GM21529 (cell line): ENCODE data around the gene MGAT5.

Experiments used
- ATAC-seq: cut with Tn5 transposase; IDR thresholded peaks from one replicate; pipeline ENCODE4 v1.9.1; 2021; ENCODE audit not compliant: unreplicated experiment

Gene MGAT5

GRCh38 chr2:134325696-134326095 is 71.8 kb downstream of the MGAT5 start:
- no peak for ATAC-seq

- no peak for ATAC-seq
These were observed 73.5 kb downstream of the MGAT5 start for GRCh38 chr2:134327367-134327766.

- no peak for ATAC-seq
These were observed 77.2 kb downstream of the MGAT5 start for GRCh38 chr2:134331081-134331480.

- no peak for ATAC-seq
These were observed 79.8 kb downstream of the MGAT5 start for GRCh38 chr2:134333646-134334189.

- no peak for ATAC-seq
These were observed 80.9 kb downstream of the MGAT5 start for GRCh38 chr2:134334542-134335353.

GRCh38 chr2:134335601-134336000 is 81.7 kb downstream of the MGAT5 start:
- ATAC-seq = no peak

- peak; percentile 96 for ATAC-seq
These were observed 82.5 kb downstream of the MGAT5 start for GRCh38 chr2:134336352-134336751.

- ATAC-seq = no peak
These were observed 83.0 kb downstream of the MGAT5 start for GRCh38 chr2:134336921-134337320.

GRCh38 chr2:134337631-134338030 is 83.8 kb downstream of the MGAT5 start:
- ATAC-seq = no peak

- no peak for ATAC-seq
These were observed 84.3 kb downstream of the MGAT5 start for GRCh38 chr2:134338208-134338607.

- ATAC-seq = no peak
These were observed 87.6 kb downstream of the MGAT5 start for GRCh38 chr2:134341476-134341875.

- no peak for ATAC-seq
These were observed 91.3 kb downstream of the MGAT5 start for GRCh38 chr2:134344954-134345697.

GRCh38 chr2:134346141-134346540 is 92.3 kb downstream of the MGAT5 start:
- ATAC-seq = no peak

- no peak for ATAC-seq
These were observed 93.9 kb downstream of the MGAT5 start for GRCh38 chr2:134347756-134348155.

- no peak for ATAC-seq
These were observed 94.4 kb downstream of the MGAT5 start for GRCh38 chr2:134348239-134348638.

GRCh38 chr2:134348760-134349159 is 94.9 kb downstream of the MGAT5 start:
- no peak for ATAC-seq

GRCh38 chr2:134351016-134351415 is 97.1 kb downstream of the MGAT5 start:
- no peak for ATAC-seq

- no peak for ATAC-seq
These were observed 98.0 kb downstream of the MGAT5 start for GRCh38 chr2:134351899-134352298.

- ATAC-seq = no peak
These were observed 99.0 kb downstream of the MGAT5 start for GRCh38 chr2:134352844-134353243.

GRCh38 chr2:134354611-134355010 is 100.7 kb downstream of the MGAT5 start:
- no peak for ATAC-seq

GRCh38 chr2:134357814-134358213 is 103.9 kb downstream of the MGAT5 start:
- no peak for ATAC-seq
